IPS DF 4.7 (cell line): ENCODE data around the gene MYH16.
"Not testable (repeated sequence)": the region's sequence is repeated elsewhere in the genome, so short reads cannot be mapped to it uniquely, and the experiment has no call there.

Source experiments
- DNase-seq: peaks from one replicate; pipeline ENCODE4 v3.0.0-alpha.2; 2013; ENCODE audit warnings: low spot score; ENCODE audit errors: extremely low read depth

The MYH16 gene

GRCh38 chr7:99301496-99301895, 28.9 kb downstream of the MYH16 start:
- DNase-seq = no peak

- no peak for DNase-seq
Observed at GRCh38 chr7:99305473-99306260, 33.0 kb downstream of the MYH16 start.

GRCh38 chr7:99308461-99309074, 35.9 kb downstream of the MYH16 start:
- no peak for DNase-seq

- DNase-seq = no peak
Observed at GRCh38 chr7:99309111-99309510, 36.5 kb downstream of the MYH16 start.

- DNase-seq = no peak
Observed at GRCh38 chr7:99310004-99310403, 37.4 kb downstream of the MYH16 start.

- DNase-seq = no peak
Observed at GRCh38 chr7:99311702-99312101, 39.1 kb downstream of the MYH16 start.

GRCh38 chr7:99312316-99313203, 39.9 kb downstream of the MYH16 start:
- peak; percentile 44 for DNase-seq

GRCh38 chr7:99313204-99313573, 40.5 kb downstream of the MYH16 start:
- no peak for DNase-seq

- no peak for DNase-seq
Observed at GRCh38 chr7:99314504-99314903, 41.9 kb downstream of the MYH16 start.

- DNase-seq = no peak
Observed at GRCh38 chr7:99320371-99320770, 47.7 kb downstream of the MYH16 start.

- not testable (repeated sequence) for DNase-seq
Observed at GRCh38 chr7:99322659-99323058, 50.0 kb downstream of the MYH16 start.

GRCh38 chr7:99324559-99324958, 51.9 kb downstream of the MYH16 start:
- DNase-seq = no peak

GRCh38 chr7:99325001-99325493, 52.4 kb downstream of the MYH16 start:
- no peak for DNase-seq

- peak; percentile 66 for DNase-seq
Observed at GRCh38 chr7:99325592-99326407, 53.2 kb downstream of the MYH16 start, which contains the start of gene ARPC1A. ARPC1A (plus strand) TSS chr7:99325898; CDS start chr7:99333354, 7,456 bp downstream.

- DNase-seq = no peak
Observed at GRCh38 chr7:99326408-99326782, 53.8 kb downstream of the MYH16 start.

GRCh38 chr7:99330314-99330961, 57.8 kb downstream of the MYH16 start:
- DNase-seq = not testable (repeated sequence)

- no peak for DNase-seq
Observed at GRCh38 chr7:99331002-99331401, 58.4 kb downstream of the MYH16 start.

- DNase-seq = no peak
Observed at GRCh38 chr7:99339595-99339994, 67.0 kb downstream of the MYH16 start.

GRCh38 chr7:99340659-99341058, 68.0 kb downstream of the MYH16 start:
- no peak for DNase-seq

GRCh38 chr7:99344061-99344647, 71.5 kb downstream of the MYH16 start:
- no peak for DNase-seq
